Neural cell (in vitro differentiated cells): ENCODE results near the gene EFHD1. TPM values are rescaled to one million over a fixed set of nuclear protein-coding genes. Genes with fewer than 3 reads are reported as not detected.

ENCODE experiments used
- H2AFZ ChIP-seq: fragments of 200-600, 300-800 bp; sonication (generic), shearing (Covaris generic); 2 replicates; pipeline ENCODE4 v1.6.0; 2014; ENCODE audit warnings: low read depth, mild to moderate bottlenecking, antibody characterized with exemption, low read length, moderate library complexity
- H3F3A ChIP-seq: fragments of 200-600 bp; shearing (Covaris generic); 2 replicates; pipeline ENCODE4 v1.6.1; 2016; ENCODE audit warnings: mild to moderate bottlenecking, moderate library complexity, mixed read lengths, antibody characterized with exemption, low read length; ENCODE audit not compliant: insufficient read depth, poor library complexity, severe bottlenecking
- H3K27ac ChIP-seq: fragments of 200-600, 300-800 bp; sonication (generic), shearing (Covaris generic); 2 replicates; pipeline ENCODE4 v1.5.1; 2014; ENCODE audit warnings: mild to moderate bottlenecking, low read length, moderate library complexity
- H3K27me3 ChIP-seq: fragments of 300-800, 200-600 bp; sonication (generic), shearing (Covaris generic); 2 replicates; pipeline ENCODE4 v1.6.0; 2014; ENCODE audit warnings: mild to moderate bottlenecking, low read depth, low read length, moderate library complexity; ENCODE audit not compliant: insufficient read depth
- H3K36me3 ChIP-seq: fragments of 300-800, 200-600 bp; sonication (generic), shearing (Covaris generic); 2 replicates; pipeline ENCODE4 v1.5.1; 2014; ENCODE audit warnings: mild to moderate bottlenecking, antibody characterized with exemption, low read length, moderate library complexity; ENCODE audit not compliant: insufficient read depth
- H3K4me2 ChIP-seq: fragments of 300-800, 200-600 bp; sonication (generic), shearing (Covaris generic); 2 replicates; pipeline ENCODE4 v1.6.0; 2014; ENCODE audit warnings: mild to moderate bottlenecking, low read length
- H3K4me3 ChIP-seq: fragments of 300-800, 200-600 bp; sonication (generic), shearing (Covaris generic); 2 replicates; pipeline ENCODE4 v1.5.1; 2014; ENCODE audit warnings: mild to moderate bottlenecking, low read length, moderate library complexity
- H3K79me2 ChIP-seq: fragments of 200-600 bp; shearing (Covaris generic); replicated peaks from 2 replicates; pipeline ENCODE4 v1.6.0; 2014; ENCODE audit warnings: mild to moderate bottlenecking, low read length, moderate library complexity; ENCODE audit not compliant: insufficient read depth
- H3K9ac ChIP-seq: fragments of 300-800, 200-600 bp; sonication (generic), shearing (Covaris generic); 2 replicates; pipeline ENCODE4 v1.6.1; 2016; ENCODE audit warnings: mild to moderate bottlenecking, low read length, mixed read lengths
- H3K9me2 ChIP-seq: fragments of 200-600 bp; shearing (Covaris generic); 2 replicates; pipeline ENCODE4 v1.6.1; 2016; ENCODE audit warnings: mild to moderate bottlenecking, low read length, mixed read lengths; ENCODE audit not compliant: insufficient read depth
- H3K9me3 ChIP-seq: fragments of 200-600, 300-800 bp; sonication (generic), shearing (Covaris generic); 2 replicates; pipeline ENCODE4 v1.6.1; 2016; ENCODE audit warnings: mild to moderate bottlenecking, mixed run types, low read length, moderate library complexity, mixed read lengths
- H4K20me1 ChIP-seq: fragments of 200-600 bp; shearing (Covaris generic); 2 replicates; pipeline ENCODE4 v1.6.1; 2016; ENCODE audit warnings: mild to moderate bottlenecking, mixed run types; ENCODE audit not compliant: insufficient read depth
- EP300 ChIP-seq: fragments of 450-650 bp; conservative IDR thresholded peaks from 2 replicates; pipeline ENCODE4 v1.6.1; 2014; ENCODE audit warnings: antibody characterized with exemption, mild to moderate bottlenecking, moderate library complexity; ENCODE audit not compliant: poor library complexity, severe bottlenecking
- EZH2 ChIP-seq: fragments of 200-600, 300-800 bp; shearing (Covaris generic), sonication (generic); IDR thresholded peaks from 2 replicates; pipeline ENCODE4 v1.6.1; 2014; ENCODE audit warnings: antibody characterized with exemption, low read length, borderline replicate concordance, mild to moderate bottlenecking; ENCODE audit not compliant: insufficient read depth, poor library complexity, severe bottlenecking
- MXI1 ChIP-seq: fragments of 450-650 bp; conservative IDR thresholded peaks from 2 replicates; pipeline ENCODE4 v1.6.1; 2014; ENCODE audit warnings: antibody characterized with exemption, mild to moderate bottlenecking; ENCODE audit not compliant: poor library complexity, severe bottlenecking
- POLR2AphosphoS5 ChIP-seq: IDR thresholded peaks from 2 replicates; pipeline ENCODE4 v1.6.1; 2012
- RAD21 ChIP-seq: fragments of 450-650 bp; conservative IDR thresholded peaks from 2 replicates; pipeline ENCODE4 v1.6.1; 2014; ENCODE audit warnings: antibody characterized with exemption, mild to moderate bottlenecking, moderate library complexity
- SMC3 ChIP-seq: fragments of 450-650 bp; conservative IDR thresholded peaks from 2 replicates; pipeline ENCODE4 v1.6.1; 2014; ENCODE audit warnings: antibody characterized with exemption, mild to moderate bottlenecking, moderate library complexity; ENCODE audit not compliant: poor library complexity
- TAF1 ChIP-seq: IDR thresholded peaks from 2 replicates; pipeline ENCODE4 v1.6.1; 2012; ENCODE audit warnings: low read depth
- polyA plus RNA-seq: library from polyadenylated mRNA; depleted of rRNA; stranded (reverse); fragments of >200 nt; gene quantifications from 2 replicates; pipeline ENCODE4 v1.2.3, GENCODE V29; 2014
- TF ChIP-seq, protein P1 (sequence below): IDR thresholded peaks from 2 replicates; pipeline ENCODE4 v1.6.1; 2012; ENCODE audit warnings: borderline replicate concordance
- TF ChIP-seq, protein P2 (sequence below): fragments of 450-650 bp; IDR thresholded peaks from 2 replicates; pipeline ENCODE4 v1.5.1; 2014; ENCODE audit warnings: antibody characterized with exemption, mild to moderate bottlenecking, moderate library complexity; ENCODE audit not compliant: poor library complexity, severe bottlenecking

EFHD1 gene
- polyA plus RNA-seq, 1 donor from 2014 or later: not detected

DNA sequence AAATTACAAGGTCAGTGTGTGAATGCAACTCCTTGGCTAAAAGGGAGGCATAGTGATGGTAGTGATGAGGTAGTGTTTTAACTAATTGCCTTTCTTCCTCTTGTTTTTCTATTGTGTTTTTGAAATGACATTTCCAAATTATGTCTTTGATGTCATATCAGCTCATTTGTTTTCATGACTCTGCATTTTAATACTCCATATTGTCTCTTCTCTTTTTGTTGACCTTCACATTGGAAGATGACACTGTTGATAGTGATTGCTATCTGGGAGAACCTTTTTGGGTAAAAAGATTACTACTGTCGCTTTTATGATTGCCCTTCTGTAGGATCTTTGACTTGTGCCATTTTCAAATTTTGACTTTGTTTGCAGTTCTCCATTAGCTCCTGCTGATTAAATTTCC lies 66.8 kb downstream of the EFHD1 start:
- H3K27ac ChIP-seq: no peak overlapping the region
- peaks cover 59% of the 10 kb centered on the region for H3K79me2 ChIP-seq
- peak overlapping the region; percentile 49 for H3K4me2 ChIP-seq
- TF ChIP-seq SMC3 (no peak), POLR2AphosphoS5 (no peak)
- no peak overlapping the region for H3K9ac ChIP-seq
- H4K20me1 ChIP-seq: no peaks in the 10 kb centered on the region
- no peaks in the 10 kb centered on the region for H3K9me2 ChIP-seq
- no peaks in the 10 kb centered on the region for H3F3A ChIP-seq
- peak overlapping the region; percentile 99 for H3K4me3 ChIP-seq
- no peaks in the 10 kb centered on the region for H3K36me3 ChIP-seq
- no peak overlapping the region for H2AFZ ChIP-seq
- H3K27me3 ChIP-seq: no peaks in the 10 kb centered on the region
- no peaks in the 10 kb centered on the region for H3K9me3 ChIP-seq

DNA sequence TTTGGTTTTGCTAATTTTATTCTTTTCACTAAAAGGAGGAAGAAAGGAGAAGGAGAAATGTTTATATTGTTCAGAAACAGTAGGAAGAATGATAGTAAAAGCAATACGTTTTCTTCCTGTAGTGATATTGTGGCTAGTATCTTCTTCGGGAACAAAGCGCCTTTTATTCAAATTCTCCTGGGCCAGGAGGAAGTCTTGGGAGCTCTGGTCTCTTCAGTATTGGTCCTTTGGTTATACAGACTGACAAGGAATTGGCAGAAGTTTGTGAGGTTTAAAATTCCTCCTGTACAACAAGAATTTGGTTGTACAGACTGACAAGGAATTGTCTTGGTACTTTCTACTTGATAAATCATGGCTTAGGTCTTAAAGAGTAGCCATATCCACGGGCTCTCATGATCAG lies 73.7 kb downstream of the EFHD1 start:
- peaks cover 33% of the 10 kb centered on the region for H3K79me2 ChIP-seq
- no peaks in the 10 kb centered on the region for H3K27me3 ChIP-seq
- no peaks in the 10 kb centered on the region for H3K9me2 ChIP-seq
- H3K27ac ChIP-seq: no peak overlapping the region
- no peaks in the 10 kb centered on the region for H3K9me3 ChIP-seq
- H3K9ac ChIP-seq: no peak overlapping the region
- TF ChIP-seq, protein P1, sequence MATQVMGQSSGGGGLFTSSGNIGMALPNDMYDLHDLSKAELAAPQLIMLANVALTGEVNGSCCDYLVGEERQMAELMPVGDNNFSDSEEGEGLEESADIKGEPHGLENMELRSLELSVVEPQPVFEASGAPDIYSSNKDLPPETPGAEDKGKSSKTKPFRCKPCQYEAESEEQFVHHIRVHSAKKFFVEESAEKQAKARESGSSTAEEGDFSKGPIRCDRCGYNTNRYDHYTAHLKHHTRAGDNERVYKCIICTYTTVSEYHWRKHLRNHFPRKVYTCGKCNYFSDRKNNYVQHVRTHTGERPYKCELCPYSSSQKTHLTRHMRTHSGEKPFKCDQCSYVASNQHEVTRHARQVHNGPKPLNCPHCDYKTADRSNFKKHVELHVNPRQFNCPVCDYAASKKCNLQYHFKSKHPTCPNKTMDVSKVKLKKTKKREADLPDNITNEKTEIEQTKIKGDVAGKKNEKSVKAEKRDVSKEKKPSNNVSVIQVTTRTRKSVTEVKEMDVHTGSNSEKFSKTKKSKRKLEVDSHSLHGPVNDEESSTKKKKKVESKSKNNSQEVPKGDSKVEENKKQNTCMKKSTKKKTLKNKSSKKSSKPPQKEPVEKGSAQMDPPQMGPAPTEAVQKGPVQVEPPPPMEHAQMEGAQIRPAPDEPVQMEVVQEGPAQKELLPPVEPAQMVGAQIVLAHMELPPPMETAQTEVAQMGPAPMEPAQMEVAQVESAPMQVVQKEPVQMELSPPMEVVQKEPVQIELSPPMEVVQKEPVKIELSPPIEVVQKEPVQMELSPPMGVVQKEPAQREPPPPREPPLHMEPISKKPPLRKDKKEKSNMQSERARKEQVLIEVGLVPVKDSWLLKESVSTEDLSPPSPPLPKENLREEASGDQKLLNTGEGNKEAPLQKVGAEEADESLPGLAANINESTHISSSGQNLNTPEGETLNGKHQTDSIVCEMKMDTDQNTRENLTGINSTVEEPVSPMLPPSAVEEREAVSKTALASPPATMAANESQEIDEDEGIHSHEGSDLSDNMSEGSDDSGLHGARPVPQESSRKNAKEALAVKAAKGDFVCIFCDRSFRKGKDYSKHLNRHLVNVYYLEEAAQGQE: no peak
- TF ChIP-seq SMC3: no peak
- TF ChIP-seq TAF1: no peak
- TF ChIP-seq, protein P2, sequence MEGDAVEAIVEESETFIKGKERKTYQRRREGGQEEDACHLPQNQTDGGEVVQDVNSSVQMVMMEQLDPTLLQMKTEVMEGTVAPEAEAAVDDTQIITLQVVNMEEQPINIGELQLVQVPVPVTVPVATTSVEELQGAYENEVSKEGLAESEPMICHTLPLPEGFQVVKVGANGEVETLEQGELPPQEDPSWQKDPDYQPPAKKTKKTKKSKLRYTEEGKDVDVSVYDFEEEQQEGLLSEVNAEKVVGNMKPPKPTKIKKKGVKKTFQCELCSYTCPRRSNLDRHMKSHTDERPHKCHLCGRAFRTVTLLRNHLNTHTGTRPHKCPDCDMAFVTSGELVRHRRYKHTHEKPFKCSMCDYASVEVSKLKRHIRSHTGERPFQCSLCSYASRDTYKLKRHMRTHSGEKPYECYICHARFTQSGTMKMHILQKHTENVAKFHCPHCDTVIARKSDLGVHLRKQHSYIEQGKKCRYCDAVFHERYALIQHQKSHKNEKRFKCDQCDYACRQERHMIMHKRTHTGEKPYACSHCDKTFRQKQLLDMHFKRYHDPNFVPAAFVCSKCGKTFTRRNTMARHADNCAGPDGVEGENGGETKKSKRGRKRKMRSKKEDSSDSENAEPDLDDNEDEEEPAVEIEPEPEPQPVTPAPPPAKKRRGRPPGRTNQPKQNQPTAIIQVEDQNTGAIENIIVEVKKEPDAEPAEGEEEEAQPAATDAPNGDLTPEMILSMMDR: no peak
- no peak for TF ChIP-seq EP300
- no peak for TF ChIP-seq EZH2
- no peak for TF ChIP-seq POLR2AphosphoS5
- TF ChIP-seq MXI1: no peak
- no peak for TF ChIP-seq RAD21
- H2AFZ ChIP-seq: no peak overlapping the region
- H3F3A ChIP-seq: no peaks in the 10 kb centered on the region
- H4K20me1 ChIP-seq: no peaks in the 10 kb centered on the region
- H3K4me3 ChIP-seq: no peak overlapping the region
- H3K36me3 ChIP-seq: no peaks in the 10 kb centered on the region
- no peak overlapping the region for H3K4me2 ChIP-seq

DNA sequence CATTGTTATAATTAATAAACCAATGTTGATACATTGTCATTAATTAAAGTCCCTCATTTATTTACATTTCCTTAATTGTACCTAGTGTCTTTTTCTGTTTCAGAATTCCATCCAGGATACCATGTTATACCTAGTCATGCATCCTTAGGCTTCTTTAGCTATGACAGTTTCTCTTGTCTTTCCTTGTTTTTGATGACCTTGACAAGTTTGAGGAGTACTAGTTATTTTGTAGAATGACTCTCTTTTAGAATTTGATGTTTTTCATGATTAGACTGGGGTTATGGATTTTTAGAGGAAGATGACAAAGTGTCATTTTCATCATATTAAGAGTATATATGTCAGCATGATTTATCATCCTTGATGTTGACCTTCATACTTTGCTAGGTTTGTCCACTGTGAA lies 80.1 kb downstream of the EFHD1 start:
- Histone ChIP-seq H2AFZ (no peak overlapping the region), H4K20me1 (no peaks in the 10 kb centered on the region), H3K79me2 (peaks cover 41% of the 10 kb centered on the region), H3K9ac (no peak overlapping the region), H3K27ac (no peak overlapping the region), H3K4me3 (no peak overlapping the region), H3F3A (no peaks in the 10 kb centered on the region), H3K4me2 (no peak overlapping the region), H3K36me3 (peaks cover 7% of the 10 kb centered on the region), H3K27me3 (no peaks in the 10 kb centered on the region), H3K9me2 (no peaks in the 10 kb centered on the region), H3K9me3 (no peaks in the 10 kb centered on the region)
- TF ChIP-seq RAD21 (no peak), SMC3 (no peak), POLR2AphosphoS5 (no peak), EZH2 (no peak), EP300 (no peak), TAF1 (no peak), MXI1 (no peak)
- TF ChIP-seq, protein P1: no peak
- TF ChIP-seq, protein P2: no peak
